Erythroblast (primary cell): ENCODE measurements around the gene MMADHC.

Experiments
- GATA1 ChIP-seq: IDR thresholded peaks from 2 replicates; pipeline ENCODE4 v1.6.1; 2011; ENCODE audit warnings: low read depth, mild to moderate bottlenecking, control low read depth, low read length, moderate library complexity
- POLR2A ChIP-seq: IDR thresholded peaks from 2 replicates; pipeline ENCODE4 v1.6.1; 2011; ENCODE audit warnings: mild to moderate bottlenecking, low read length

- no peak for TF ChIP-seq POLR2A
- TF ChIP-seq GATA1: no peak
Measured at GRCh38 chr2:149561309-149561926, 26.2 kb downstream of the MMADHC start.
